H9 (cell line): ENCODE data around the gene VWA8. TPM values are rescaled to one million over a fixed set of nuclear protein-coding genes. Genes with fewer than 3 reads are reported as not detected.

Source experiments
- DNase-seq: peaks from one replicate; pipeline ENCODE4 v3.0.0-alpha.2; 2017
- H2AFZ ChIP-seq: one replicate; pipeline ENCODE4 v1.6.1; 2013; ENCODE audit warnings: mild to moderate bottlenecking, low read length, control low read depth, moderate library complexity
- H2AK5ac ChIP-seq: 2 replicates; pipeline ENCODE4 v1.6.1; 2013; ENCODE audit warnings: low read length, control low read depth, mixed read lengths; ENCODE audit not compliant: insufficient read length
- H2BK120ac ChIP-seq: one replicate; pipeline ENCODE4 v1.6.1; 2013; ENCODE audit warnings: low read depth, mild to moderate bottlenecking, low read length, control low read depth, inconsistent platforms; ENCODE audit not compliant: poor library complexity, severe bottlenecking
- H2BK12ac ChIP-seq: 2 replicates; pipeline ENCODE4 v1.6.1; 2013; ENCODE audit warnings: low read length, control low read depth, mixed read lengths, low read depth; ENCODE audit not compliant: insufficient read length
- H2BK15ac ChIP-seq: 2 replicates; pipeline ENCODE4 v1.6.1; 2013; ENCODE audit warnings: low read depth, low read length, control low read depth
- H2BK20ac ChIP-seq: one replicate; pipeline ENCODE4 v1.6.1; 2013; ENCODE audit warnings: low read depth, mild to moderate bottlenecking, low read length, control low read depth, inconsistent platforms; ENCODE audit not compliant: poor library complexity, severe bottlenecking
- H2BK5ac ChIP-seq: 2 replicates; pipeline ENCODE4 v1.6.1; 2013; ENCODE audit warnings: low read length, control low read depth, mixed read lengths; ENCODE audit not compliant: insufficient read length
- H3K14ac ChIP-seq: 2 replicates; pipeline ENCODE4 v1.6.1; 2013; ENCODE audit warnings: low read length, control low read depth; ENCODE audit not compliant: insufficient read depth
- H3K18ac ChIP-seq: 2 replicates; pipeline ENCODE4 v1.6.1; 2013; ENCODE audit warnings: low read depth, mild to moderate bottlenecking, mixed read lengths, low read length, control low read depth; ENCODE audit not compliant: insufficient read length
- H3K23ac ChIP-seq: 2 replicates; pipeline ENCODE4 v1.6.1; 2013; ENCODE audit warnings: low read length, control low read depth, mixed read lengths, low read depth; ENCODE audit not compliant: insufficient read length
- H3K23me2 ChIP-seq: 2 replicates; pipeline ENCODE4 v1.6.1; 2013; ENCODE audit warnings: low read depth, mild to moderate bottlenecking, mixed read lengths, low read length, control low read depth; ENCODE audit not compliant: insufficient read length, poor library complexity, severe bottlenecking
- H3K27ac ChIP-seq: 2 replicates; pipeline ENCODE4 v1.5.1; 2013; ENCODE audit warnings: low read length, control low read depth, mixed read lengths, low read depth; ENCODE audit not compliant: insufficient read length
- H3K27me3 ChIP-seq: 2 replicates; pipeline ENCODE4 v1.6.1; 2013; ENCODE audit warnings: low read length, control low read depth, inconsistent platforms; ENCODE audit not compliant: insufficient read depth
- H3K4ac ChIP-seq: 2 replicates; pipeline ENCODE4 v1.6.1; 2013; ENCODE audit warnings: low read depth, mild to moderate bottlenecking, control low read depth, inconsistent platforms, low read length, moderate library complexity
- H3K4me1 ChIP-seq: 2 replicates; pipeline ENCODE4 v1.6.1; 2013; ENCODE audit warnings: low read length, control low read depth, inconsistent platforms; ENCODE audit not compliant: insufficient read depth
- H3K4me2 ChIP-seq: 2 replicates; pipeline ENCODE4 v1.6.1; 2013; ENCODE audit warnings: low read length, control low read depth, mixed read lengths; ENCODE audit not compliant: insufficient read length, insufficient read depth
- H3K56ac ChIP-seq: 2 replicates; pipeline ENCODE4 v1.6.1; 2013; ENCODE audit warnings: low read depth, mild to moderate bottlenecking, mixed read lengths, low read length, control low read depth; ENCODE audit not compliant: insufficient read length
- H3K79me1 ChIP-seq: 2 replicates; pipeline ENCODE4 v1.6.1; 2013; ENCODE audit warnings: low read depth, mild to moderate bottlenecking, moderate library complexity, low read length, control low read depth, inconsistent platforms; ENCODE audit not compliant: insufficient read depth, poor library complexity, severe bottlenecking
- H3K79me2 ChIP-seq: 2 replicates; pipeline ENCODE4 v1.6.1; 2013; ENCODE audit warnings: low read length, control low read depth, inconsistent platforms; ENCODE audit not compliant: insufficient read depth
- H3K9ac ChIP-seq: 2 replicates; pipeline ENCODE4 v1.6.1; 2013; ENCODE audit warnings: low read length, control low read depth, mixed read lengths; ENCODE audit not compliant: insufficient read length; ENCODE audit errors: extremely low read depth
- H3K9me3 ChIP-seq: one replicate; pipeline ENCODE4 v1.6.1; 2013; ENCODE audit warnings: low read depth, low read length, inconsistent platforms; ENCODE audit not compliant: control insufficient read depth
- H3T11ph ChIP-seq: one replicate; pipeline ENCODE4 v1.6.1; 2013; ENCODE audit warnings: mild to moderate bottlenecking, low read length, control low read depth, inconsistent platforms
- H4K20me1 ChIP-seq: one replicate; pipeline ENCODE4 v1.6.1; 2013; ENCODE audit not compliant: control insufficient read depth, insufficient read length, insufficient read depth
- H4K5ac ChIP-seq: 2 replicates; pipeline ENCODE4 v1.6.1; 2013; ENCODE audit warnings: low read depth, mild to moderate bottlenecking, mixed read lengths, low read length, control low read depth; ENCODE audit not compliant: insufficient read length
- H4K8ac ChIP-seq: replicated peaks from 2 replicates; pipeline ENCODE4 v1.6.1; 2013; ENCODE audit warnings: low read length, control low read depth, mixed read lengths, low read depth; ENCODE audit not compliant: insufficient read length
- H4K91ac ChIP-seq: 2 replicates; pipeline ENCODE4 v1.6.1; 2013; ENCODE audit warnings: low read depth, mild to moderate bottlenecking, moderate library complexity, mixed read lengths, low read length, control low read depth; ENCODE audit not compliant: insufficient read length
- H3K27ac Mint-ChIP-seq, 3 experiments: 2 replicates in 2 of 3; 3 replicates in 1 of 3; pipeline ENCODE4 v1.8.0; 2020 to 2021; ENCODE audit warnings: mixed read lengths in 3 of 3, mild to moderate bottlenecking in 1 of 3, moderate library complexity in 1 of 3
- H3K27me3 Mint-ChIP-seq: 2 replicates; pipeline ENCODE4 v1.8.0; 2021; ENCODE audit warnings: low read depth, mild to moderate bottlenecking, moderate library complexity, mixed read lengths
- H3K36me3 Mint-ChIP-seq, 3 experiments: 2 replicates in 2 of 3; 3 replicates in 1 of 3; pipeline ENCODE4 v1.8.0; 2020 to 2021; ENCODE audit warnings: low read depth in 3 of 3, mixed read lengths in 3 of 3; ENCODE audit not compliant: insufficient read depth in 1 of 3
- H3K4me1 Mint-ChIP-seq, 2 experiments: 2 replicates each; pipeline ENCODE4 v1.8.0; 2020; ENCODE audit warnings: mixed read lengths in 2 of 2
- H3K4me3 Mint-ChIP-seq, 2 experiments: 2 replicates in 1 of 2; 3 replicates in 1 of 2; pipeline ENCODE4 v1.8.0; 2020 to 2021; ENCODE audit warnings: mild to moderate bottlenecking in 2 of 2, mixed read lengths in 2 of 2, moderate library complexity in 1 of 2
- H3K9me3 Mint-ChIP-seq, 2 experiments: 2 replicates in 1 of 2; 3 replicates in 1 of 2; pipeline ENCODE4 v1.8.0; 2020; ENCODE audit warnings: mild to moderate bottlenecking in 2 of 2, mixed read lengths in 2 of 2, moderate library complexity in 1 of 2
- CTCF ChIP-seq: fragments of 200-600 bp; sonication (generic); conservative IDR thresholded peaks from 3 replicates; pipeline ENCODE4 v1.8.0; 2021; ENCODE audit warnings: antibody characterized with exemption, mild to moderate bottlenecking
- total RNA-seq: library from RNA; stranded (reverse); gene quantifications from 2 replicates; pipeline ENCODE4 v1.2.1, GENCODE V29; 2021

Gene VWA8
- total RNA-seq, 1 experiment from 2014 or later, result 17.4 TPM

- Histone ChIP-seq H3K9ac (no peak overlapping the region), H3K4ac (no peak overlapping the region), H3K4me2 (no peak overlapping the region), H2BK12ac (no peak overlapping the region), H3K79me2 (0 out of 2 replicates have a peak, but pooled peaks cover 1% of the 10 kb centered on the region), H4K91ac (no peak overlapping the region), H3K9me3 (no peaks in the 10 kb centered on the region), H2BK20ac (no peak overlapping the region), H4K8ac (no peak overlapping the region), H2BK15ac (no peak overlapping the region), H3K14ac (no peak overlapping the region), H3T11ph (no peak overlapping the region), H3K18ac (no peak overlapping the region), H3K27ac (no peak overlapping the region), H3K27me3 (no peaks in the 10 kb centered on the region), H2BK5ac (no peak overlapping the region), H2AK5ac (no peak overlapping the region), H3K56ac (no peak overlapping the region), H4K20me1 (no peaks in the 10 kb centered on the region), H4K5ac (no peak overlapping the region), H3K23ac (no peak overlapping the region), H2AFZ (no peak overlapping the region), H3K79me1 (no peaks in the 10 kb centered on the region), H3K4me1 (no peaks in the 10 kb centered on the region), H3K23me2 (no peaks in the 10 kb centered on the region), H2BK120ac (no peak overlapping the region)
- Mint-ChIP-seq H3K27ac (no peak overlapping the region), H3K9me3 (no peaks in the 10 kb centered on the region), H3K4me3 (no peak overlapping the region), H3K36me3 (peaks cover 0 to 2% (median 0%) of the 10 kb centered on the region in 3 experiments; a peak in 2 of 7 replicates), H3K4me1 (peaks cover 6 to 8% of the 10 kb centered on the region in 2 experiments; a peak in 2 of 4 replicates), H3K27me3 (no peaks in the 10 kb centered on the region)
- DNase-seq, result no peak
- TF ChIP-seq CTCF, result no peak
Observed at GRCh38 chr13:41914552-41914951, 46.4 kb downstream of the VWA8 start.
